LNCaP clone FGC (cell line): Measurements from ENCODE around the gene TEDC2.

Source experiments
- DNase-seq: peaks from one replicate; pipeline ENCODE4 v3.0.0-alpha.2; 2011; ENCODE audit warnings: low read depth
- H3K4me3 ChIP-seq: 2 replicates; pipeline ENCODE4 v1.5.1; 2011; ENCODE audit warnings: mild to moderate bottlenecking, low read depth, low read length, control low read depth
- CTCF ChIP-seq: IDR thresholded peaks from 2 replicates; pipeline ENCODE4 v1.5.1; 2012; ENCODE audit warnings: mild to moderate bottlenecking; ENCODE audit not compliant: control insufficient read depth, insufficient read depth; ENCODE audit errors: extremely low read depth

The TEDC2 gene

GRCh38 chr16:2482708-2483534, 23.0 kb downstream of the TEDC2 start:
- DNase-seq: no peak
- TF ChIP-seq CTCF: no peak
- H3K4me3 ChIP-seq: no peak overlapping the region

- no peak for DNase-seq
- no peak for TF ChIP-seq CTCF
- H3K4me3 ChIP-seq: no peak overlapping the region
These were observed 24.3 kb downstream of the TEDC2 start for GRCh38 chr16:2483939-2484897.

- no peak overlapping the region for H3K4me3 ChIP-seq
- DNase-seq: no peak
- TF ChIP-seq CTCF: no peak
These were observed 25.1 kb downstream of the TEDC2 start for GRCh38 chr16:2484898-2485508.

GRCh38 chr16:2485811-2486507, 26.1 kb downstream of the TEDC2 start:
- no peak overlapping the region for H3K4me3 ChIP-seq
- no peak for TF ChIP-seq CTCF

GRCh38 chr16:2486645-2487516, 27.0 kb downstream of the TEDC2 start:
- TF ChIP-seq CTCF: no peak
- DNase-seq: no peak
- no peak overlapping the region for H3K4me3 ChIP-seq

More at GRCh38 chr16:2485811-2486507, 26.1 kb downstream of the TEDC2 start:
- no peak for DNase-seq
